Loucy (cell line): ENCODE data around the gene SLC22A1.

Source experiments
- H2AFZ ChIP-seq: fragments of 200-600 bp; sonication (generic); 2 replicates; pipeline ENCODE4 v1.6.0; 2016; ENCODE audit warnings: antibody characterized with exemption, mild to moderate bottlenecking, low read length, moderate library complexity
- H3F3A ChIP-seq: fragments of 200-600 bp; 2 replicates; pipeline ENCODE4 v1.6.0; 2016; ENCODE audit warnings: antibody characterized with exemption, low read depth, mild to moderate bottlenecking
- H3K27me3 ChIP-seq: fragments of 200-600 bp; sonication (generic); 2 replicates; pipeline ENCODE4 v1.6.1; 2014; ENCODE audit warnings: low read length, mild to moderate bottlenecking; ENCODE audit not compliant: insufficient read depth, poor library complexity, severe bottlenecking
- H3K36me3 ChIP-seq: fragments of 200-600 bp; sonication (generic); 2 replicates; pipeline ENCODE4 v1.6.1; 2016; ENCODE audit warnings: low read length; ENCODE audit not compliant: insufficient read depth
- H3K4me1 ChIP-seq: fragments of 200-600 bp; sonication (generic); 2 replicates; pipeline ENCODE4 v1.5.1; 2014; ENCODE audit warnings: low read length, mild to moderate bottlenecking; ENCODE audit not compliant: insufficient read depth, poor library complexity, severe bottlenecking
- H3K4me2 ChIP-seq: fragments of 200-600 bp; sonication (generic); 2 replicates; pipeline ENCODE4 v1.6.0; 2014; ENCODE audit warnings: antibody characterized with exemption, low read length, low read depth, mild to moderate bottlenecking; ENCODE audit not compliant: poor library complexity, severe bottlenecking
- H3K4me3 ChIP-seq: fragments of 200-600 bp; sonication (generic); 2 replicates; pipeline ENCODE4 v1.5.1; 2014; ENCODE audit warnings: low read length, mild to moderate bottlenecking, mixed read lengths; ENCODE audit not compliant: poor library complexity, severe bottlenecking
- H3K79me2 ChIP-seq: fragments of 200-600 bp; sonication (generic); 2 replicates; pipeline ENCODE4 v1.6.1; 2014; ENCODE audit warnings: low read length; ENCODE audit not compliant: insufficient read depth
- H3K9ac ChIP-seq: fragments of 200-600 bp; sonication (generic); 2 replicates; pipeline ENCODE4 v1.6.0; 2014; ENCODE audit warnings: mild to moderate bottlenecking, low read depth, low read length, moderate library complexity; ENCODE audit not compliant: poor library complexity, severe bottlenecking
- H3K9me2 ChIP-seq: fragments of 200-600 bp; sonication (generic); replicated peaks from 2 replicates; pipeline ENCODE4 v1.6.1; 2016; ENCODE audit warnings: low read depth, low read length, mixed read lengths
- H3K9me3 ChIP-seq: fragments of 200-600 bp; sonication (generic); 2 replicates; pipeline ENCODE4 v1.6.1; 2014; ENCODE audit warnings: mild to moderate bottlenecking, antibody characterized with exemption, low read length, low read depth; ENCODE audit not compliant: insufficient read depth
- H4K20me1 ChIP-seq: fragments of 200-600 bp; sonication (generic); 2 replicates; pipeline ENCODE4 v1.6.0; 2014; ENCODE audit warnings: antibody characterized with exemption, low read length, mild to moderate bottlenecking; ENCODE audit not compliant: insufficient read depth, poor library complexity, severe bottlenecking
- EZH2phosphoT487 ChIP-seq: fragments of 200-600 bp; IDR thresholded peaks from 2 replicates; pipeline ENCODE4 v1.6.1; 2018; ENCODE audit warnings: antibody characterized with exemption, mild to moderate bottlenecking, moderate library complexity, borderline replicate concordance
- TF ChIP-seq, protein P1 (sequence below): fragments of 200-600 bp; sonication (generic); conservative IDR thresholded peaks from 2 replicates; pipeline ENCODE4 v1.5.1; 2014; ENCODE audit warnings: mild to moderate bottlenecking, antibody characterized with exemption, low read length

Gene SLC22A1

DNA sequence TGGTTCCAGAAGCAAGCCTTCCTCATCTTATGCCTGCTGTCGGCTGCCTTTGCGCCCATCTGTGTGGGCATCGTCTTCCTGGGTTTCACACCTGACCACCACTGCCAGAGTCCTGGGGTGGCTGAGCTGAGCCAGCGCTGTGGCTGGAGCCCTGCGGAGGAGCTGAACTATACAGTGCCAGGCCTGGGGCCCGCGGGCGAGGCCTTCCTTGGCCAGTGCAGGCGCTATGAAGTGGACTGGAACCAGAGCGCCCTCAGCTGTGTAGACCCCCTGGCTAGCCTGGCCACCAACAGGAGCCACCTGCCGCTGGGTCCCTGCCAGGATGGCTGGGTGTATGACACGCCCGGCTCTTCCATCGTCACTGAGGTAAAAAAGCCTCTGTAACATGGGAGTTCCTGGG lies 366 bp downstream of the SLC22A1 start:
- Histone ChIP-seq H3K9me3 (peaks cover 6% of the 10 kb centered on the region; the same call in 1 of the 2 replicates), H3K9ac (no peak overlapping the region), H3K79me2 (no peaks in the 10 kb centered on the region), H3K4me2 (no peak overlapping the region), H3K4me3 (no peak overlapping the region), H2AFZ (no peak overlapping the region), H3K27me3 (no peaks in the 10 kb centered on the region), H4K20me1 (no peaks in the 10 kb centered on the region), H3K9me2 (no peaks in the 10 kb centered on the region), H3F3A (no peaks in the 10 kb centered on the region), H3K36me3 (no peaks in the 10 kb centered on the region), H3K4me1 (no peaks in the 10 kb centered on the region)
- TF ChIP-seq, protein P1, sequence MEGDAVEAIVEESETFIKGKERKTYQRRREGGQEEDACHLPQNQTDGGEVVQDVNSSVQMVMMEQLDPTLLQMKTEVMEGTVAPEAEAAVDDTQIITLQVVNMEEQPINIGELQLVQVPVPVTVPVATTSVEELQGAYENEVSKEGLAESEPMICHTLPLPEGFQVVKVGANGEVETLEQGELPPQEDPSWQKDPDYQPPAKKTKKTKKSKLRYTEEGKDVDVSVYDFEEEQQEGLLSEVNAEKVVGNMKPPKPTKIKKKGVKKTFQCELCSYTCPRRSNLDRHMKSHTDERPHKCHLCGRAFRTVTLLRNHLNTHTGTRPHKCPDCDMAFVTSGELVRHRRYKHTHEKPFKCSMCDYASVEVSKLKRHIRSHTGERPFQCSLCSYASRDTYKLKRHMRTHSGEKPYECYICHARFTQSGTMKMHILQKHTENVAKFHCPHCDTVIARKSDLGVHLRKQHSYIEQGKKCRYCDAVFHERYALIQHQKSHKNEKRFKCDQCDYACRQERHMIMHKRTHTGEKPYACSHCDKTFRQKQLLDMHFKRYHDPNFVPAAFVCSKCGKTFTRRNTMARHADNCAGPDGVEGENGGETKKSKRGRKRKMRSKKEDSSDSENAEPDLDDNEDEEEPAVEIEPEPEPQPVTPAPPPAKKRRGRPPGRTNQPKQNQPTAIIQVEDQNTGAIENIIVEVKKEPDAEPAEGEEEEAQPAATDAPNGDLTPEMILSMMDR = no peak
- no peak for TF ChIP-seq EZH2phosphoT487

DNA sequence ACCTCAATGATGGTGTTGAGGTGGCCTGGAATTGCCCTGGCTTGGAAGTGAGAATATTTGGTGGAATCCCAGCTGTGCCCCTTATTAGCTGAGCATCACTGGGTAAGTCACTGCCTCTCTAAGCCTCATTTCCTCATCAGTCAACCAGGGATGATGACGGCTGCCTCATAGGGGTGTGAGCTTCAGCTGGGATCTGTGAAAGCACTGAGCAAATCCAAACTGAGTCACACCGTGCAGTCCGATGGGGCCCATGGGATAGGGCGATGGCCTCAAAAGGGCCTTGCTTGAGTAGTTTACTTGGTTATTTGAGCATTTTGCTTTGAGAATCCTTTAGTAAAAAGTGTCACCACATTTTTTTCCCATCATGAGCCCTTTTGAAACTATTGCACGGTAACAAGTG lies 1.1 kb downstream of the SLC22A1 start:
- no peaks in the 10 kb centered on the region for H3K4me1 ChIP-seq
- no peak overlapping the region for H3K4me3 ChIP-seq
- H3K9me3 ChIP-seq = peaks cover 3% of the 10 kb centered on the region; the same call in 1 of the 2 replicates
- H3K9me2 ChIP-seq = no peaks in the 10 kb centered on the region
- no peaks in the 10 kb centered on the region for H3F3A ChIP-seq
- no peaks in the 10 kb centered on the region for H3K36me3 ChIP-seq
- no peaks in the 10 kb centered on the region for H3K27me3 ChIP-seq
- TF ChIP-seq, protein P1 = no peak
- TF ChIP-seq EZH2phosphoT487 = no peak
- no peaks in the 10 kb centered on the region for H3K79me2 ChIP-seq
- H4K20me1 ChIP-seq = no peaks in the 10 kb centered on the region
- no peak overlapping the region for H3K9ac ChIP-seq
- H2AFZ ChIP-seq = no peak overlapping the region
- no peak overlapping the region for H3K4me2 ChIP-seq

DNA sequence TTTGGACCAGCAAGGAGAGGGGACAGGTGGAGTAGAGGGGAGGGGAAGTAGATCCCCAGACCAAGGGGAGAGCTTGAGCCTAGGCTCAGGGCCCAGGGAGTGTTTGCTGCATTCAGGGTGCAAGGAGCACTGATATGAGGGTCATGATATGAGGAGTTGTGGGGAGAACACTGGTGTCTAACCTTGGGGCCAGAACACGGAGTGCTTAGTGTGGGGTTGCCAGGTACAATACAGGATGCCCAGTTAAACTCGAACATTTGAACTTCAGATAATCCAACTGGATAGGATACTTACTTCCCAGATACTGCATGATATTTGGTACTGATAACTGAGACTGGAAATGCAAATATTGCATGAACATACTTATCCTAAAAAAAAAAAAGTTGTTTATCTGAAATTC lies 2.4 kb downstream of the SLC22A1 start:
- Histone ChIP-seq H3K9me3 (no peaks in the 10 kb centered on the region; the same call in 1 of the 2 replicates), H3K79me2 (no peaks in the 10 kb centered on the region), H3K9ac (no peak overlapping the region), H4K20me1 (no peaks in the 10 kb centered on the region), H3F3A (no peaks in the 10 kb centered on the region), H3K9me2 (no peaks in the 10 kb centered on the region), H2AFZ (no peak overlapping the region), H3K4me1 (no peaks in the 10 kb centered on the region), H3K36me3 (no peaks in the 10 kb centered on the region), H3K4me3 (no peak overlapping the region), H3K4me2 (no peak overlapping the region), H3K27me3 (no peaks in the 10 kb centered on the region)
- no peak for TF ChIP-seq EZH2phosphoT487
- TF ChIP-seq, protein P1 = no peak
